Measurements from ENCODE around the gene CYP21A2.
"Not testable (repeated sequence)": the region's sequence is repeated elsewhere in the genome, so short reads cannot be mapped to it uniquely, and the experiment has no call there.

DNA sequence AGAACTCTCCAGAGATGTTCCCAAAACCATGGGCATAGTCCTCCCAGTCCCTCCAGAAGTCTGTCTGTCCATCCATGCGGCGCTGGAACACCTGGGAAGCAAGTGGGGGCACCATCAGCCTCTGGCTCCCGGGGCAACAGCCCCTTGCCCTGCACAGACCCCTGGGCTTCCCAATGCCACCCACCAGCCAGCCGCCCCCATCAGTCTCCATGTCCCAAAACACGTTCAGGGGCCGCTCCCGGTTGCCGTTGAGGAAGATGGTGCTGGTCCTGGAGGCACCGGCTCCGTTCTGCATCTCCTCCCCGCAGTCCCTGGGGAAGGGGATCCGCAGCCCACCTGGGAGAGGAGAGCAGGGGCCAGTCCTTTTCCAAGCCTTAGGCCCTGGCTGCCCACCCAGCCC lies 28.7 kb upstream of the CYP21A2 start:
- TF ChIP-seq, protein P1, sequence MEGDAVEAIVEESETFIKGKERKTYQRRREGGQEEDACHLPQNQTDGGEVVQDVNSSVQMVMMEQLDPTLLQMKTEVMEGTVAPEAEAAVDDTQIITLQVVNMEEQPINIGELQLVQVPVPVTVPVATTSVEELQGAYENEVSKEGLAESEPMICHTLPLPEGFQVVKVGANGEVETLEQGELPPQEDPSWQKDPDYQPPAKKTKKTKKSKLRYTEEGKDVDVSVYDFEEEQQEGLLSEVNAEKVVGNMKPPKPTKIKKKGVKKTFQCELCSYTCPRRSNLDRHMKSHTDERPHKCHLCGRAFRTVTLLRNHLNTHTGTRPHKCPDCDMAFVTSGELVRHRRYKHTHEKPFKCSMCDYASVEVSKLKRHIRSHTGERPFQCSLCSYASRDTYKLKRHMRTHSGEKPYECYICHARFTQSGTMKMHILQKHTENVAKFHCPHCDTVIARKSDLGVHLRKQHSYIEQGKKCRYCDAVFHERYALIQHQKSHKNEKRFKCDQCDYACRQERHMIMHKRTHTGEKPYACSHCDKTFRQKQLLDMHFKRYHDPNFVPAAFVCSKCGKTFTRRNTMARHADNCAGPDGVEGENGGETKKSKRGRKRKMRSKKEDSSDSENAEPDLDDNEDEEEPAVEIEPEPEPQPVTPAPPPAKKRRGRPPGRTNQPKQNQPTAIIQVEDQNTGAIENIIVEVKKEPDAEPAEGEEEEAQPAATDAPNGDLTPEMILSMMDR (conservative IDR thresholded peaks at IDR 0.05; ENCODE audit: low read length), result not testable (repeated sequence)
- TF ChIP-seq EZH2phosphoT487 (IDR thresholded peaks at IDR 0.05; ENCODE audit: borderline replicate concordance, low read depth, low read length), result not testable (repeated sequence)

All from OCI-LY7 (cell line).